C4-2B (cell line): ENCODE results near the gene LUC7L3.
"Not testable (repeated sequence)": the region's sequence is repeated elsewhere in the genome, so short reads cannot be mapped to it uniquely, and the experiment has no call there.

ENCODE experiments used
- H3K27ac ChIP-seq: fragments of 450-650 bp; 2 replicates; pipeline ENCODE4 v1.5.1; 2017
- CTCF ChIP-seq: fragments of 450-650 bp; conservative IDR thresholded peaks from 2 replicates; pipeline ENCODE4 v1.5.1; 2017; ENCODE audit warnings: mild to moderate bottlenecking
- ZFX ChIP-seq: fragments of 450-650 bp; IDR thresholded peaks from 2 replicates; pipeline ENCODE4 v1.6.1; 2017

Gene LUC7L3

DNA sequence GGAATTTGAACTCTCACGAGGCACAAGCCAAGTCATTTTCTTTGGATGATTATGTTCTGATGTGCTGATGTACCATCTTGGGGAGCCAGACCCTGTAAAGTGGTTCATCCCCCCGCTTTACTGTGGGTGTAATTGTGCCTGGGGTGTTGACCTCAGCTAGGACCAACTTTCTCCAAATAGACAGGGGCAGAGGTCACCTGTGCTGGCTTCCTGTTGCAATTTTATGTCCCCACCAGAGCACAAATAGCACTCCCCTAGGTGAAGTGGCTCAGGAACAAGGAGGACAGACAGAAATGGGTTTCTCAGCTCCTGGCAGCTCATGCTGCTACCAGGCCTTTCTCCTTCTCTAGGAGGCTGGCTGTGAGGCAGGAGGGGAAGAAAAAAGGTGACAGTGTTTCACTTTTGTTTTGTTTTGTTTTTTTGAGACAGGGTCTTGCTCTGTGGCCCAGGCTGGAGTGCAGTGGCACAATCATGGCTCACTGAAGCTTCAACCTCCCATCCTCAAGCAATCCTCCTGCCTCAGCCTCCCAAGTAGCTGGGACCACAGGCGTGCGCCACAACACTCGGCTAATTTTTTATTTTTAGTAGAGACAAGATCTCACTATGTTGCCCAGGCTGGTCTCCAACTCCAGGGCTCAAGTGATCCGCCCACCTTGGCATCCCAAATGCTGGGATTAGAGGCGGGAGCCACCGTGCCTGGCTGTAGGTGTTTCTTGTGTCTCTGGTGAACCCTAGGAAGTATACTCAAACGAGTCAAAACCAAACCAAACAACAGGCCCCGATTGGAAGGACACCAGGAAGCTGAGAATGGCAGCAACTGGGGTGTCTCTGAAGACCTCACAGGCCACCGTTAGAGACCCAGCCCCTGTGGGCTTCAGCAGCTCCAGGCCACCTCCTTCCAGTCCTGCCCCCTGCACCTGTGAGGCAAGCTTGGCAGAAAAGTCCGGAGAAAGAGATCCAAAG, 83.5 kb downstream of the LUC7L3 start:
- TF ChIP-seq ZFX (no peak), CTCF (no peak)
- peak overlapping the region; percentile 38 for H3K27ac ChIP-seq

GRCh38 chr17:50803676-50804075, 84.3 kb downstream of the LUC7L3 start:
- peak overlapping the region; percentile 38 for H3K27ac ChIP-seq

DNA sequence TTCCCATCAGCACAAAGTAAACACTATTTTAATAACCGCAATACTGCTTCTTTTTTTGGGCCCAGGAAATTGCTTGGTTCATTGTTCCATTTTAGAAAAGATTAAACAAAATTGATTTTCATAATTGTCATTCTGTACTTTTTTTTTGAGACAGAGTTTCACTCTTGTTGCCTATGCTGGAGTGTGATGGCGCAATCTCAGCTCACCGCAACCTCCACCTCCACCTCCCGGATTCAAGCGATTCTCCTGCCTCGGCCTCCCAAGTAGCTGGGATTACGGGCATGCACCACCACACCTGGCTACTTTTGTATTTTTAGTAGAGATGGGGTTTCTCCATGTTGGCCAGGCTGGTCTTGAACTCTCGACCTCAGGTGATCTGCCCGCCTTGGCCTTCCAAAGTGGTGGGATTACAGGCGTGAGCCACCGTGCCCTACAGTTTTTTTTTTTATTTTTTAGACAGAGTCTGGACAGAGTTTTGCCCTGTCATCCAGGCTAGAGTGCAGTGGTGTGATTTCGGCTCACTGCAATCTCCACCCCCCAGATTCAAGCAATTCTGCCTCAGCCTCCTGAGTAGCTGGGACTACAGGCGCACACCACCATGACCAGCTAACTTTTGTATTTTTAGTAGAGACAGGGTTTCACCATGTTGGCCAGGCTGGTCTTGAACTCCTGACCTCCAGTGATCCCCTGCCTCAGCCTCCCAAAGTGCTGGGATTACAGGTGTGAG, 85.5 kb downstream of the LUC7L3 start:
- not testable (repeated sequence) for H3K27ac ChIP-seq

More at GRCh38 chr17:50803676-50804075, 84.3 kb downstream of the LUC7L3 start:
- TF ChIP-seq ZFX, result no peak

DNA sequence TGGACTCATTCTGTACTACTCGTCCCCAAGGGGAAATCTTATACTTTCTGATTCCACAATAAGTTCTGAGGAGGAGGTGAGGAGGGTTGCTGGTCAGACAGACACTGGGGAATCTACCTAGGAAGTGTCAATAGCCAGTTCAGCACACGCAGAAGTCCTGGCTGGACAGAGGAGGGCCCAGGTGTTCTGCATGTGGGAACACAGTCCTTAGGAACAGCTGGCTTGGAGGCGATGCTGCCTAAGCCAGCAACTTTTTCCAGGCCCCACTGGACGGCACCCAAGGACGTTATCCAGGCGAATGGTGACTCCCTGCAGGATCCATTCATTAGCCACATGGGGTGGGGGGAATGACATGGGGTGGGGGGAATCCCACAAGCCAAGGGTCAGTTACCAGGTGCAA, 86.1 kb downstream of the LUC7L3 start:
- TF ChIP-seq CTCF (no peak), ZFX (no peak)
- no peak overlapping the region for H3K27ac ChIP-seq
